HCT116 (cell line): ENCODE results near the gene FAHD1.

Experiments used
- EZH2 ChIP-seq: fragments of 200-600 bp; sonication (generic); IDR thresholded peaks from 2 replicates; pipeline ENCODE4 v1.6.1; 2017; ENCODE audit warnings: antibody characterized with exemption, mixed run types
- FOSL1 ChIP-seq: IDR thresholded peaks from 2 replicates; pipeline ENCODE4 v1.6.1; 2012; ENCODE audit warnings: low read depth
- POLR2AphosphoS5 ChIP-seq: IDR thresholded peaks from 2 replicates; pipeline ENCODE4 v1.6.1; 2011; ENCODE audit warnings: mild to moderate bottlenecking, low read depth, low read length, moderate library complexity
- RAD21 ChIP-seq: IDR thresholded peaks from 2 replicates; pipeline ENCODE4 v1.6.1; 2012; ENCODE audit warnings: low read depth, mild to moderate bottlenecking
- SP1 ChIP-seq: IDR thresholded peaks from 2 replicates; pipeline ENCODE4 v1.6.1; 2012; ENCODE audit warnings: low read depth
- ZNF274 ChIP-seq: fragments of 200-500 bp; sonication (Bioruptor generic); IDR thresholded peaks from 2 replicates; pipeline ENCODE4 v1.6.1; 2014; ENCODE audit warnings: mild to moderate bottlenecking, low read depth, low read length, inconsistent platforms
- TF ChIP-seq, protein P1 (sequence below), 3 experiments: fragments of 200-600 bp in 1 of 3; sonication (generic) in 1 of 3; IDR thresholded peaks in 2 of 3; conservative IDR thresholded peaks in 1 of 3; 2 replicates each; pipeline ENCODE4 v1.5.1; 2012 to 2017; ENCODE audit warnings: low read depth in 2 of 3, low read length in 2 of 3, antibody characterized with exemption in 1 of 3, borderline replicate concordance in 1 of 3, control low read depth in 1 of 3, mild to moderate bottlenecking in 1 of 3, mixed read lengths in 1 of 3, mixed run types in 1 of 3, moderate library complexity in 1 of 3; ENCODE audit not compliant: insufficient read depth in 1 of 3

DNA sequence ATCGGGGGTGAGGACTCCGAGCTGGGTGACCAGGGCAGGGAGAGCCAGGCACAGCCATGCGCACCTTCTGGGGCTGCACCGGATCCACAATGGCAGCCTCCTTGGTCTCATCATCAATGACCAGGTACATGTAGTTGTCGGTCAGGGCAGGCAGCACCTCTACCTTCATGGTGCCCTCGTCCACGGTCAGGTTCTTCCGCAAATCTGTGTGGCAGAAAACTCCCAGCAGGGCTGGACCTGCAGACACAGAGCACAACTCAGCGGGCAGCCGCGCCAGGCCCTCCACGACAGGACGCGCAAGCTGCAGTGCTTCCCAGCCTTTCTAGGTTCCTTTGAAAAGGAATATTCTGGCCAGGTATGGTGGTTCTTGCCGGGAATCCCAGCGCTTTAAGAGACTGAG is 4.2 kb upstream of the FAHD1 start:
- no peak for TF ChIP-seq FOSL1
- TF ChIP-seq, protein P1, sequence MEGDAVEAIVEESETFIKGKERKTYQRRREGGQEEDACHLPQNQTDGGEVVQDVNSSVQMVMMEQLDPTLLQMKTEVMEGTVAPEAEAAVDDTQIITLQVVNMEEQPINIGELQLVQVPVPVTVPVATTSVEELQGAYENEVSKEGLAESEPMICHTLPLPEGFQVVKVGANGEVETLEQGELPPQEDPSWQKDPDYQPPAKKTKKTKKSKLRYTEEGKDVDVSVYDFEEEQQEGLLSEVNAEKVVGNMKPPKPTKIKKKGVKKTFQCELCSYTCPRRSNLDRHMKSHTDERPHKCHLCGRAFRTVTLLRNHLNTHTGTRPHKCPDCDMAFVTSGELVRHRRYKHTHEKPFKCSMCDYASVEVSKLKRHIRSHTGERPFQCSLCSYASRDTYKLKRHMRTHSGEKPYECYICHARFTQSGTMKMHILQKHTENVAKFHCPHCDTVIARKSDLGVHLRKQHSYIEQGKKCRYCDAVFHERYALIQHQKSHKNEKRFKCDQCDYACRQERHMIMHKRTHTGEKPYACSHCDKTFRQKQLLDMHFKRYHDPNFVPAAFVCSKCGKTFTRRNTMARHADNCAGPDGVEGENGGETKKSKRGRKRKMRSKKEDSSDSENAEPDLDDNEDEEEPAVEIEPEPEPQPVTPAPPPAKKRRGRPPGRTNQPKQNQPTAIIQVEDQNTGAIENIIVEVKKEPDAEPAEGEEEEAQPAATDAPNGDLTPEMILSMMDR (IDR thresholded peaks at IDR 0.05 in 2 of 3, conservative IDR thresholded peaks at IDR 0.05 in 1 of 3; ENCODE audit: borderline replicate concordance in 1 of 3, insufficient read depth in 1 of 3, low read depth in 2 of 3, low read length in 2 of 3) = no peak
- TF ChIP-seq EZH2 = no peak
- no peak for TF ChIP-seq RAD21
- TF ChIP-seq POLR2AphosphoS5 = no peak
- TF ChIP-seq ZNF274 = no peak
- no peak for TF ChIP-seq SP1
